H1 (cell line): ENCODE data around the gene POLR3E. TPM values are rescaled to one million over a fixed set of nuclear protein-coding genes. Genes with fewer than 3 reads are reported as not detected.

Source experiments
- CTCF ChIA-PET: fragments of 300-600 bp; sonication (Branson Sonifier 250); formaldehyde crosslinking; loops from one replicate; lab custom pipeline; 2021; ENCODE audit not compliant: partially characterized antibody; lab: Charles Lee
- POLR2A ChIA-PET: fragments of 300-600 bp; sonication (Branson Sonifier 250); formaldehyde crosslinking; loops from one replicate; lab custom pipeline; 2021; ENCODE audit warnings: inconsistent platforms; ENCODE audit not compliant: partially characterized antibody; lab: Charles Lee
- DNase-seq, 2 experiments: peaks; one replicate each; pipeline versions ENCODE4 v3.0.0 to v3.0.0-alpha.2; 2010 to 2022; ENCODE audit warnings: low spot score in 2 of 2, low read depth in 1 of 2, mixed read lengths in 1 of 2
- FAIRE-seq: peaks from 2 replicates; lab custom pipeline; 2011; peaks lifted over from hg19 to GRCh38; lab: Jason Lieb, UNC
- H2AFZ ChIP-seq: 2 replicates; pipeline ENCODE4 v1.8.1; 2012; ENCODE audit warnings: low read length, inconsistent platforms
- H2AK5ac ChIP-seq: 2 replicates; pipeline ENCODE4 v1.6.1; 2013; ENCODE audit warnings: low read depth, low read length
- H2BK120ac ChIP-seq: replicated peaks from 2 replicates; pipeline ENCODE3; 2013; ENCODE audit warnings: low read depth, low read length, inconsistent platforms
- H2BK12ac ChIP-seq: 2 replicates; pipeline ENCODE4 v1.6.1; 2013; ENCODE audit warnings: low read depth, low read length
- H2BK15ac ChIP-seq: 2 replicates; pipeline ENCODE4 v1.6.1; 2013; ENCODE audit warnings: low read length
- H2BK20ac ChIP-seq: 2 replicates; pipeline ENCODE4 v1.6.1; 2013; ENCODE audit warnings: low read length
- H2BK5ac ChIP-seq: 2 replicates; pipeline ENCODE4 v1.6.1; 2013; ENCODE audit warnings: low read depth, low read length
- H3K14ac ChIP-seq: 2 replicates; pipeline ENCODE4 v1.6.1; 2013; ENCODE audit warnings: inconsistent platforms; ENCODE audit not compliant: insufficient read length
- H3K18ac ChIP-seq: 2 replicates; pipeline ENCODE4 v1.6.1; 2013; ENCODE audit warnings: low read length; ENCODE audit errors: extremely low read depth
- H3K23ac ChIP-seq: 2 replicates; pipeline ENCODE4 v1.6.1; 2013; ENCODE audit warnings: inconsistent platforms; ENCODE audit not compliant: insufficient read length
- H3K23me2 ChIP-seq: 2 replicates; pipeline ENCODE4 v1.6.1; 2013; ENCODE audit warnings: low read depth, low read length
- H3K27ac ChIP-seq: 2 replicates; pipeline ENCODE4 v1.6.1; 2011; ENCODE audit warnings: low read depth, low read length, inconsistent platforms
- H3K27me3 ChIP-seq, 4 experiments: replicated peaks in 1 of 4; 1 replicate in 1 of 4; 2 replicates in 3 of 4; pipeline versions ENCODE4 v1.6.1 to v1.8.1; 2011 to 2013; ENCODE audit warnings: low read length in 3 of 4, mild to moderate bottlenecking in 3 of 4, inconsistent platforms in 2 of 4, mixed read lengths in 2 of 4, moderate library complexity in 1 of 4; ENCODE audit not compliant: control insufficient read depth in 3 of 4, insufficient read depth in 3 of 4; ENCODE audit errors: extremely low read depth in 1 of 4
- H3K36me3 ChIP-seq, 4 experiments: 2 replicates each; pipeline versions ENCODE4 v1.6.1 to v1.8.1; 2011 to 2013; ENCODE audit warnings: mild to moderate bottlenecking in 4 of 4, low read length in 3 of 4, moderate library complexity in 2 of 4, control low read depth in 1 of 4, inconsistent platforms in 1 of 4; ENCODE audit not compliant: insufficient read depth in 4 of 4, control insufficient read depth in 2 of 4
- H3K4ac ChIP-seq: replicated peaks from 2 replicates; pipeline ENCODE3; 2013; ENCODE audit warnings: low read length, low read depth, mixed read lengths, inconsistent platforms; ENCODE audit not compliant: insufficient read length
- H3K4me1 ChIP-seq, 4 experiments: replicated peaks in 1 of 4; 1 replicate in 1 of 4; 2 replicates in 3 of 4; pipeline versions ENCODE4 v1.6.1 to v1.8.1; 2011 to 2013; ENCODE audit warnings: low read length in 3 of 4, inconsistent platforms in 2 of 4, mixed read lengths in 1 of 4; ENCODE audit not compliant: insufficient read depth in 4 of 4, control insufficient read depth in 3 of 4
- H3K4me2 ChIP-seq, 2 experiments: 2 replicates each; pipeline versions ENCODE4 v1.6.1 to v1.8.1; 2011 to 2013; ENCODE audit warnings: low read depth in 2 of 2, low read length in 2 of 2, control low read depth in 1 of 2, inconsistent platforms in 1 of 2, mild to moderate bottlenecking in 1 of 2; ENCODE audit not compliant: insufficient read depth in 1 of 2
- H3K4me3 ChIP-seq, 4 experiments: fragments of 200-600, 300-600 bp in 1 of 4; sonication (generic), shearing (Covaris generic), sonication (Bioruptor Twin) in 1 of 4; 2 replicates each; pipeline versions ENCODE4 v1.5.1 to v1.8.1; 2011 to 2016; ENCODE audit warnings: low read length in 4 of 4, low read depth in 3 of 4, control low read depth in 2 of 4, inconsistent platforms in 2 of 4, mild to moderate bottlenecking in 2 of 4, mixed read lengths in 1 of 4, moderate library complexity in 1 of 4; ENCODE audit not compliant: insufficient read depth in 2 of 4; ENCODE audit errors: extremely low read depth in 1 of 4
- H3K56ac ChIP-seq: replicated peaks from 2 replicates; pipeline ENCODE3; 2013; ENCODE audit warnings: low read depth, mild to moderate bottlenecking, mixed read lengths, low read length, inconsistent platforms; ENCODE audit not compliant: insufficient read length
- H3K79me1 ChIP-seq: 2 replicates; pipeline ENCODE4 v1.6.1; 2013; ENCODE audit warnings: low read depth, low read length, control low read depth
- H3K79me2 ChIP-seq, 2 experiments: 2 replicates each; pipeline versions ENCODE4 v1.6.1 to v1.8.1; 2012 to 2013; ENCODE audit warnings: low read length in 2 of 2, mild to moderate bottlenecking in 2 of 2, inconsistent platforms in 1 of 2; ENCODE audit not compliant: insufficient read depth in 2 of 2, control insufficient read depth in 1 of 2
- H3K9ac ChIP-seq, 4 experiments: replicated peaks in 1 of 4; 1 replicate in 1 of 4; 2 replicates in 3 of 4; pipeline versions ENCODE4 v1.6.1 to v1.8.1; 2011 to 2013; ENCODE audit warnings: low read depth in 3 of 4, low read length in 3 of 4, control low read depth in 2 of 4, mild to moderate bottlenecking in 2 of 4, moderate library complexity in 2 of 4, inconsistent platforms in 1 of 4; ENCODE audit errors: extremely low read depth in 1 of 4
- H3K9me3 ChIP-seq, 2 experiments: 2 replicates each; pipeline versions ENCODE4 v1.6.1 to v1.8.1; 2012 to 2013; ENCODE audit warnings: mild to moderate bottlenecking in 2 of 2, moderate library complexity in 2 of 2, control low read depth in 1 of 2, inconsistent platforms in 1 of 2, low read depth in 1 of 2, low read length in 1 of 2, mixed read lengths in 1 of 2; ENCODE audit not compliant: insufficient read depth in 2 of 2
- H4K20me1 ChIP-seq, 2 experiments: replicated peaks in 1 of 2; 2 replicates each; pipeline versions ENCODE3 to v1.8.1; 2011 to 2013; ENCODE audit warnings: inconsistent platforms in 2 of 2, low read length in 2 of 2, mild to moderate bottlenecking in 1 of 2; ENCODE audit not compliant: insufficient read depth in 2 of 2, control insufficient read depth in 1 of 2
- H4K5ac ChIP-seq: 2 replicates; pipeline ENCODE4 v1.6.1; 2013; ENCODE audit warnings: low read length, low read depth, mixed read lengths, inconsistent platforms; ENCODE audit not compliant: insufficient read length
- H4K8ac ChIP-seq: 2 replicates; pipeline ENCODE4 v1.8.0; 2013; ENCODE audit warnings: mild to moderate bottlenecking, moderate library complexity, low read length, inconsistent platforms; ENCODE audit not compliant: insufficient read depth; ENCODE audit errors: extremely low read depth
- H4K91ac ChIP-seq: replicated peaks from 2 replicates; pipeline ENCODE3; 2013; ENCODE audit warnings: low read length, mixed read lengths, inconsistent platforms; ENCODE audit not compliant: insufficient read length
- ASH2L ChIP-seq: fragments of 200-600, 300-600 bp; sonication (generic); IDR thresholded peaks from one replicate; pipeline ENCODE4 v1.7.1; 2017; ENCODE audit warnings: low read length
- ATF2 ChIP-seq: IDR thresholded peaks from 2 replicates; pipeline ENCODE4 v1.6.1; 2012; ENCODE audit warnings: low read length, inconsistent platforms
- CTBP2 ChIP-seq: IDR thresholded peaks from 2 replicates; pipeline ENCODE4 v1.7.0; 2011; ENCODE audit warnings: borderline replicate concordance, mild to moderate bottlenecking, moderate library complexity, mixed read lengths, low read length; ENCODE audit not compliant: insufficient read depth, insufficient read length
- E2F6 ChIP-seq: IDR thresholded peaks from 2 replicates; pipeline ENCODE4 v1.6.1; 2012; ENCODE audit warnings: inconsistent platforms
- RAD21 ChIP-seq, 2 experiments: IDR thresholded peaks in 1 of 2; conservative IDR thresholded peaks in 1 of 2; 2 replicates each; pipeline ENCODE4 v1.6.1; 2011; ENCODE audit warnings: low read depth in 2 of 2, low read length in 2 of 2, improper control_type of control experiment in 1 of 2, inconsistent platforms in 1 of 2, mild to moderate bottlenecking in 1 of 2, moderate library complexity in 1 of 2
- SAP30 ChIP-seq: fragments of 300-600 bp; sonication (generic); IDR thresholded peaks from 2 replicates; pipeline ENCODE4 v1.7.1; 2012; ENCODE audit warnings: low read length, moderate library complexity, mild to moderate bottlenecking, inconsistent platforms; ENCODE audit not compliant: insufficient read depth, insufficient replicate concordance
- SP4 ChIP-seq: IDR thresholded peaks from 2 replicates; pipeline ENCODE4 v1.6.1; 2012; ENCODE audit warnings: low read length, inconsistent platforms
- SRF ChIP-seq: IDR thresholded peaks from 2 replicates; pipeline ENCODE4 v1.6.1; 2011; ENCODE audit warnings: mild to moderate bottlenecking, low read depth, low read length, moderate library complexity
- TBP ChIP-seq: IDR thresholded peaks from 2 replicates; pipeline ENCODE4 v1.6.1; 2011; ENCODE audit warnings: low read depth, low read length, improper control_type of control experiment
- WGBS, 2 experiments: shearing (Covaris generic) in 1 of 2; methylation state at CpG; one replicate each; pipeline versions ENCODE4 v1.1.6 to v1.1.7; 2013 to 2015; ENCODE audit warnings: low lambda C conversion rate in 2 of 2, mixed read lengths in 2 of 2, inconsistent platforms in 1 of 2, low coverage in 1 of 2, missing lambda C conversion rate in 1 of 2; ENCODE audit not compliant: insufficient replicate concordance in 2 of 2, insufficient coverage in 1 of 2, insufficient read length in 1 of 2; ENCODE audit errors: extremely low coverage in 1 of 2, missing lambda C conversion rate in 1 of 2; 5-methylcytosine and 5-hydroxymethylcytosine counted together
- polyA plus RNA-seq, 7 experiments: library from polyadenylated mRNA; depleted of rRNA in 3 of 7; stranded (reverse) in 5 of 7; unstranded in 2 of 7; fragments of >200 nt in 5 of 7; fragments of 200-250 nt in 2 of 7; gene quantifications; 1 replicate in 5 of 7; 2 replicates in 1 of 7; 4 replicates in 1 of 7; pipeline versions ENCODE4 v1.2.1 to v1.2.3, GENCODE V29; 2011 to 2013; ENCODE audit warnings: missing spikeins in 2 of 7, mixed read lengths in 2 of 7
- total RNA-seq: library from RNA; stranded (reverse); fragmentation: NEBNext Ultra II Directional; extraction: Animal tissue kit (Norgen Biotek cat#: 25700); gene quantifications from 2 replicates; pipeline ENCODE4 v1.2.1, GENCODE V29; 2021

The POLR3E gene
- total and polyA plus RNA-seq, 2 of the 8 experiments (the other 6 are each of a cell fraction or from before 2014, with no cell fraction given): 96.5 to 125 TPM

GRCh38 chr16:22352723-22353122, 55.5 kb downstream of the POLR3E start:
- Histone ChIP-seq H3K27me3 (no peaks in the 10 kb centered on the region), H2BK5ac (no peak overlapping the region), H2AFZ (no peak overlapping the region), H3K14ac (no peak overlapping the region), H3K9me3 (no peaks in the 10 kb centered on the region), H2BK120ac (no peak overlapping the region), H3K9ac (no peak overlapping the region), H4K20me1 (peaks cover 0 to 2% of the 10 kb centered on the region in 2 experiments), H3K4me3 (no peak overlapping the region), H2BK20ac (no peak overlapping the region), H3K79me1 (no peaks in the 10 kb centered on the region; the same call in 1 of the 2 replicates), H4K91ac (no peak overlapping the region), H3K23me2 (no peaks in the 10 kb centered on the region; the same call in 1 of the 2 replicates), H2BK12ac (no peak overlapping the region), H2AK5ac (no peak overlapping the region), H3K4ac (no peak overlapping the region), H3K27ac (no peak overlapping the region), H4K8ac (no peak overlapping the region), H3K4me1 (peaks cover 0 to 10% (median 8%) of the 10 kb centered on the region in 4 experiments; a peak in 4 of 7 replicates), H3K23ac (no peak overlapping the region), H3K36me3 (peaks cover 4 to 37% (median 23%) of the 10 kb centered on the region in 4 experiments), H3K18ac (no peak overlapping the region), H3K4me2 (no peak overlapping the region), H3K79me2 (peaks cover 0 to 14% of the 10 kb centered on the region in 2 experiments; a peak in 2 of 4 replicates), H3K56ac (no peak overlapping the region), H2BK15ac (no peak overlapping the region), H4K5ac (no peak overlapping the region)
- ChIA-PET POLR2A (interaction anchor here (1.6 to 1.7 kb wide), 3 partner anchors 10 to 18 kb away, joined by 3 to 6 read pairs (median 5); no protein-coding TSS in a partner anchor), CTCF (interaction anchor here (0.8 to 1.3 kb wide), 3 partner anchors 14 to 75 kb away, joined by 3 to 5 read pairs (median 3); no protein-coding TSS in a partner anchor)
- FAIRE-seq (no peak), DNase-seq (no peak)
- 86% methylated on average over 5 of the region's 5 CpGs; no CpG with 5 or more reads in 1 of the 2 experiments for WGBS, 2 experiments
- TF ChIP-seq SAP30: no peak
- TF ChIP-seq E2F6: no peak
- no peak for TF ChIP-seq ASH2L
- TF ChIP-seq RAD21 (IDR thresholded peaks at IDR 0.05 in 1 of 2, conservative IDR thresholded peaks at IDR 0.05 in 1 of 2; ENCODE audit: low read depth in 2 of 2, low read length in 2 of 2): no peak
- no peak for TF ChIP-seq ATF2
- no peak for TF ChIP-seq SP4
- TF ChIP-seq TBP: no peak
- no peak for TF ChIP-seq CTBP2
- TF ChIP-seq SRF: no peak
